ENCODE measurements around the gene EXOSC10. TPM values are rescaled to one million over a fixed set of nuclear protein-coding genes. Genes with fewer than 3 reads are reported as not detected.
"Not testable (repeated sequence)": the region's sequence is repeated elsewhere in the genome, so short reads cannot be mapped to it uniquely, and the experiment has no call there.

Gene EXOSC10
- total and polyA plus RNA-seq, 2 donors (not counting 3 experiments of a cell fraction or from before 2014, with no cell fraction given): 74.9 to 103 TPM

DNA sequence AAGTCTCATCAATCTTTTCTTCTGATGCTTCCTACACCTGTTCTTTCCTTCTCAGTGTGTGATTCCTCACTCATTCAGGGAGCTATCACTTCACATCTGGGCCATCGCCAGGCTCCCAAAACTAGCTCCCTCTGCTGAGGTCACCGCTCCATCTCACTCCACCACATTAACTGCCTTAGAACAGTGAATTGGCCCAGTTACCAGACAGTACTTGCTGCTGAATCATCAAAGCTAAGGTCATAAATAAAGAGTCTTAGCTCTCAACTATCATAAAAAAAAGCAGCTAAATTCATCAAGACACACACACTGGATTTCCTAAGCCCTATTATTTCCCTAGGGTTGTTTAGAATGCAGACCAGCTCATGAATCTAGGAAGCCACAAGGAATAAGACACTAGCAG is 21.0 kb downstream of the EXOSC10 start:
- Histone ChIP-seq H3K79me2 (ENCODE audit: control insufficient read depth, insufficient read depth, low read length) (no peaks in the 10 kb centered on the region), H3K9ac (replicated peaks; ENCODE audit: extremely low read depth, insufficient read depth, low read length) (no peak overlapping the region), H3K4me1 (ENCODE audit: control insufficient read depth, extremely low read depth, insufficient read depth, low read length) (no peaks in the 10 kb centered on the region), H3K27ac (ENCODE audit: insufficient read depth, low read depth, low read length) (no peak overlapping the region), H3K9me1 (replicated peaks; ENCODE audit: control insufficient read depth, extremely low read depth, insufficient read depth, low read length) (no peaks in the 10 kb centered on the region), H3K4me2 (ENCODE audit: insufficient read depth, low read length) (no peak overlapping the region), H4K20me1 (replicated peaks; ENCODE audit: control insufficient read depth, extremely low read depth, insufficient read depth, low read length) (no peaks in the 10 kb centered on the region), H3K4me3 (replicated peaks in 1 of 3; ENCODE audit: insufficient read depth in 1 of 3, low read depth in 1 of 3, low read length in 3 of 3) (no peak overlapping the region), H3K27me3 (ENCODE audit: control insufficient read depth in 2 of 2, insufficient read depth in 2 of 2, low read length in 2 of 2) (no peaks in the 10 kb centered on the region), H3K9me3 (replicated peaks; ENCODE audit: control insufficient read depth, insufficient read depth, low read length) (no peaks in the 10 kb centered on the region), H3K36me3 (ENCODE audit: control insufficient read depth in 2 of 2, extremely low read depth in 1 of 2, insufficient read depth in 2 of 2, low read length in 2 of 2) (peaks cover 34 to 49% of the 10 kb centered on the region in 2 experiments), H2AFZ (ENCODE audit: low read depth, low read length) (no peak overlapping the region)
- BruUV-seq (replicated peaks): no TSS peak
- POLR2A ChIA-PET: no interaction called here
- dilution Hi-C loops (cut with MboI; ENCODE audit: extremely low pct_ligation_motif_present, low sequenced_read_pairs) (no loop called here), intact Hi-C loops (cut with micrococcal nuclease) (no loop called here)
- DNase-seq (ENCODE audit: low read depth, low spot score) (no peak), FAIRE-seq (no peak)
- no peak for TF ChIP-seq EZH2 (IDR thresholded peaks at IDR 0.05; ENCODE audit: borderline replicate concordance, low read depth, low read length, severe bottlenecking)
- no peak for TF ChIP-seq FOS (IDR thresholded peaks at IDR 0.05; ENCODE audit: borderline replicate concordance, insufficient read depth, low read length)
- TF ChIP-seq MYC (IDR thresholded peaks at IDR 0.05; ENCODE audit: low read depth, low read length): no peak
- TF ChIP-seq, protein P1, sequence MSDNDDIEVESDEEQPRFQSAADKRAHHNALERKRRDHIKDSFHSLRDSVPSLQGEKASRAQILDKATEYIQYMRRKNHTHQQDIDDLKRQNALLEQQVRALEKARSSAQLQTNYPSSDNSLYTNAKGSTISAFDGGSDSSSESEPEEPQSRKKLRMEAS (IDR thresholded peaks at IDR 0.05; ENCODE audit: insufficient read depth, insufficient read length): no peak
- TF ChIP-seq POLR2A (IDR thresholded peaks at IDR 0.05; ENCODE audit: low read depth, low read length): no peak
- TF ChIP-seq POLR2AphosphoS5 (IDR thresholded peaks at IDR 0.05; ENCODE audit: insufficient read depth, low read depth, low read length): no peak
- TF ChIP-seq JUN (IDR thresholded peaks at IDR 0.05; ENCODE audit: borderline replicate concordance, insufficient read depth, insufficient read length, low read depth): no peak
- TF ChIP-seq GATA2 (IDR thresholded peaks at IDR 0.05; ENCODE audit: insufficient read depth, insufficient read length, low read depth, low read length): no peak
- CTCF ChIA-PET: interaction anchor here (1.2 to 4.0 kb wide), 3 partner anchors 8 to 163 kb away, joined by 3 to 19 read pairs (median 3); no protein-coding TSS in a partner anchor

DNA sequence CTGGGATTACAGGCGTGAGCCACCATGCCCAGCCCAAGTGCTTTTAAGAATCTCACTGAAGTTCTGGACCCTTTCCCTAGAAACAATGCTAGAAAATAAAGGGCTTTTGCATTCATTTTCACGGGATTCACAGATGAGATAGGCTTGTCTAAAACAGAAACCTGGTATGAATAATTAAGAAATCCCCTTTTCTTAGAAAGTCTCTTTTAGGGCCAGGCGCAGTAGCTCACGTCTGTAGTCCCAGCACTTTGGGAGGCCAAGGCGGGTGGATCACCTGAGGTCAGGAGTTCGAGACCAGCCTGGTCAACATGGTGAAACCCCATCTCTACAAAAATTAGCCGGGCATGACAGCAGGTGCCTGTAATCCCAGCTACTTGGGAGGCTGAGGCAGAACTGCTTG is 26.3 kb downstream of the EXOSC10 start:
- H2AFZ ChIP-seq (ENCODE audit: low read depth, low read length); intact Hi-C loops (cut with micrococcal nuclease); dilution Hi-C loops (cut with MboI; ENCODE audit: extremely low pct_ligation_motif_present, low sequenced_read_pairs); H3K27ac ChIP-seq (ENCODE audit: insufficient read depth, low read depth, low read length); BruUV-seq (replicated peaks); H3K9me1 ChIP-seq (replicated peaks; ENCODE audit: control insufficient read depth, extremely low read depth, insufficient read depth, low read length); H3K27me3 ChIP-seq (ENCODE audit: control insufficient read depth in 2 of 2, insufficient read depth in 2 of 2, low read length in 2 of 2); POLR2A ChIA-PET; DNase-seq (ENCODE audit: low read depth, low spot score); H3K79me2 ChIP-seq (ENCODE audit: control insufficient read depth, insufficient read depth, low read length); H4K20me1 ChIP-seq (replicated peaks; ENCODE audit: control insufficient read depth, extremely low read depth, insufficient read depth, low read length); FAIRE-seq; H3K4me3 ChIP-seq (replicated peaks in 1 of 3; ENCODE audit: insufficient read depth in 1 of 3, low read depth in 1 of 3, low read length in 3 of 3); H3K9ac ChIP-seq (replicated peaks; ENCODE audit: extremely low read depth, insufficient read depth, low read length); H3K4me1 ChIP-seq (ENCODE audit: control insufficient read depth, extremely low read depth, insufficient read depth, low read length); H3K4me2 ChIP-seq (ENCODE audit: insufficient read depth, low read length); H3K9me3 ChIP-seq (replicated peaks; ENCODE audit: control insufficient read depth, insufficient read depth, low read length): not testable (repeated sequence)
- CTCF ChIA-PET: interaction anchor here (1.2 kb wide), 1 partner anchor 36 kb away, joined by 8 read pairs; no protein-coding TSS in a partner anchor
- H3K36me3 ChIP-seq (ENCODE audit: control insufficient read depth in 2 of 2, extremely low read depth in 1 of 2, insufficient read depth in 2 of 2, low read length in 2 of 2): peaks cover 30 to 61% of the 10 kb centered on the region in 2 experiments
